T-helper 17 cell (primary cell): ENCODE measurements around the gene LBP. TPM values are rescaled to one million over a fixed set of nuclear protein-coding genes. Genes with fewer than 3 reads are reported as not detected.
"Not testable (repeated sequence)": the region's sequence is repeated elsewhere in the genome, so short reads cannot be mapped to it uniquely, and the experiment has no call there.

Source experiments
- ATAC-seq: fragments of 150-1000 bp; cut with Tn5 transposase; 2 replicates; pipeline ENCODE4 v1.10.0; 2021; ENCODE audit warnings: mild to moderate bottlenecking, moderate library complexity
- DNase-seq, 3 donors: peaks; one replicate each; pipeline versions ENCODE4 v3.0.0 to v3.0.0-alpha.2; 2020 to 2021
- H3K9me3 ChIP-seq: one replicate; pipeline ENCODE4 v1.7.0; 2013; ENCODE audit warnings: low read length, mild to moderate bottlenecking; ENCODE audit not compliant: control insufficient read depth, poor library complexity, severe bottlenecking
- H3K27ac Mint-ChIP-seq: one replicate; pipeline ENCODE4 v1.8.0; 2022; ENCODE audit warnings: mild to moderate bottlenecking, moderate library complexity, mixed read lengths
- H3K27me3 Mint-ChIP-seq: one replicate; pipeline ENCODE4 v1.8.0; 2022; ENCODE audit warnings: mixed read lengths
- H3K36me3 Mint-ChIP-seq: one replicate; pipeline ENCODE4 v1.8.0; 2022; ENCODE audit warnings: low read depth, mixed read lengths
- H3K4me1 Mint-ChIP-seq: one replicate; pipeline ENCODE4 v1.8.0; 2022; ENCODE audit warnings: mild to moderate bottlenecking, mixed read lengths
- H3K4me3 Mint-ChIP-seq: one replicate; pipeline ENCODE4 v1.8.0; 2022; ENCODE audit warnings: mild to moderate bottlenecking, moderate library complexity, mixed read lengths
- total RNA-seq, 4 donors: library from RNA in 2 of 4; stranded (reverse) in 2 of 4; gene quantifications; one replicate each; pipeline ENCODE4 v1.2.3 and lab custom pipeline; 2022 to 2026

LBP gene
- total RNA-seq, 2 donors from 2014 or later: not detected

GRCh38 chr20:38369389-38369788 lies 23.1 kb downstream of the LBP start:
- Mint-ChIP-seq H3K36me3 (no peaks in the 10 kb centered on the region), H3K4me1 (no peaks in the 10 kb centered on the region), H3K4me3 (no peak overlapping the region), H3K27ac (no peak overlapping the region), H3K27me3 (peaks cover 10% of the 10 kb centered on the region)
- ATAC-seq: peak; percentile 25
- no peak for DNase-seq
- no peaks in the 10 kb centered on the region for H3K9me3 ChIP-seq

GRCh38 chr20:38372806-38373205 lies 26.5 kb downstream of the LBP start:
- Mint-ChIP-seq H3K36me3 (no peaks in the 10 kb centered on the region), H3K4me1 (no peaks in the 10 kb centered on the region), H3K27ac (no peak overlapping the region), H3K4me3 (no peak overlapping the region), H3K27me3 (peaks cover 15% of the 10 kb centered on the region)
- no peaks in the 10 kb centered on the region for H3K9me3 ChIP-seq
- DNase-seq (no peak), ATAC-seq (no peak)

GRCh38 chr20:38373231-38373867 lies 27.1 kb downstream of the LBP start:
- no peaks in the 10 kb centered on the region for H3K9me3 ChIP-seq
- Mint-ChIP-seq H3K4me1 (no peaks in the 10 kb centered on the region), H3K36me3 (no peaks in the 10 kb centered on the region), H3K4me3 (no peak overlapping the region), H3K27ac (no peak overlapping the region), H3K27me3 (peaks cover 15% of the 10 kb centered on the region)
- DNase-seq (no peak), ATAC-seq (no peak)

- no peak for ATAC-seq
- no peak overlapping the region for H3K27ac Mint-ChIP-seq
- H3K4me1 Mint-ChIP-seq: no peaks in the 10 kb centered on the region
Measured at GRCh38 chr20:38373898-38374297, 27.6 kb downstream of the LBP start.

GRCh38 chr20:38377039-38377685 lies 30.9 kb downstream of the LBP start:
- Mint-ChIP-seq H3K4me1 (no peaks in the 10 kb centered on the region), H3K4me3 (no peak overlapping the region), H3K27ac (no peak overlapping the region), H3K27me3 (peaks cover 29% of the 10 kb centered on the region), H3K36me3 (no peaks in the 10 kb centered on the region)
- ATAC-seq (no peak), DNase-seq (no peak)
- H3K9me3 ChIP-seq: no peaks in the 10 kb centered on the region

More at GRCh38 chr20:38373898-38374297, 27.6 kb downstream of the LBP start:
- H3K9me3 ChIP-seq: no peaks in the 10 kb centered on the region
- H3K36me3 Mint-ChIP-seq: no peaks in the 10 kb centered on the region
- H3K4me3 Mint-ChIP-seq: no peak overlapping the region
- DNase-seq: no peak
- H3K27me3 Mint-ChIP-seq: peaks cover 15% of the 10 kb centered on the region

GRCh38 chr20:38377838-38378237 lies 31.6 kb downstream of the LBP start:
- H3K9me3 ChIP-seq, H3K4me3 Mint-ChIP-seq, DNase-seq, ATAC-seq, H3K36me3 Mint-ChIP-seq, H3K4me1 Mint-ChIP-seq, H3K27ac Mint-ChIP-seq: not testable (repeated sequence)
- H3K27me3 Mint-ChIP-seq: peaks cover 32% of the 10 kb centered on the region

- ATAC-seq (no peak), DNase-seq (no peak)
- no peak overlapping the region for H3K4me3 Mint-ChIP-seq
- peaks cover 54% of the 10 kb centered on the region for H3K27me3 Mint-ChIP-seq
- H3K27ac Mint-ChIP-seq: no peak overlapping the region
- no peaks in the 10 kb centered on the region for H3K36me3 Mint-ChIP-seq
- no peaks in the 10 kb centered on the region for H3K4me1 Mint-ChIP-seq
- H3K9me3 ChIP-seq: no peaks in the 10 kb centered on the region
Measured at GRCh38 chr20:38383147-38383546, 36.9 kb downstream of the LBP start.

- Mint-ChIP-seq H3K36me3 (no peaks in the 10 kb centered on the region), H3K27ac (no peak overlapping the region), H3K4me1 (no peaks in the 10 kb centered on the region), H3K27me3 (peaks cover 49% of the 10 kb centered on the region), H3K4me3 (no peak overlapping the region)
- ATAC-seq (no peak), DNase-seq (no peak)
- no peaks in the 10 kb centered on the region for H3K9me3 ChIP-seq
Measured at GRCh38 chr20:38386004-38386403, 39.7 kb downstream of the LBP start.

- Mint-ChIP-seq H3K27me3 (peaks cover 41% of the 10 kb centered on the region), H3K4me1 (no peaks in the 10 kb centered on the region), H3K36me3 (no peaks in the 10 kb centered on the region), H3K27ac (no peak overlapping the region), H3K4me3 (no peak overlapping the region)
- ATAC-seq: no peak
- no peak for DNase-seq
- H3K9me3 ChIP-seq: no peaks in the 10 kb centered on the region
Measured at GRCh38 chr20:38386851-38387250, 40.6 kb downstream of the LBP start.

GRCh38 chr20:38387953-38388352 lies 41.7 kb downstream of the LBP start:
- ATAC-seq (no peak), DNase-seq (no peak)
- Mint-ChIP-seq H3K27ac (no peak overlapping the region), H3K4me3 (no peak overlapping the region), H3K4me1 (no peaks in the 10 kb centered on the region), H3K36me3 (no peaks in the 10 kb centered on the region), H3K27me3 (peaks cover 30% of the 10 kb centered on the region)
- no peaks in the 10 kb centered on the region for H3K9me3 ChIP-seq

GRCh38 chr20:38392356-38392755 lies 46.1 kb downstream of the LBP start:
- ATAC-seq: no peak

GRCh38 chr20:38393259-38393658 lies 47.0 kb downstream of the LBP start:
- no peak for DNase-seq
- Mint-ChIP-seq H3K4me3 (no peak overlapping the region), H3K4me1 (no peaks in the 10 kb centered on the region), H3K36me3 (no peaks in the 10 kb centered on the region), H3K27me3 (peaks cover 11% of the 10 kb centered on the region), H3K27ac (no peak overlapping the region)
- no peaks in the 10 kb centered on the region for H3K9me3 ChIP-seq
- ATAC-seq: no peak

More at GRCh38 chr20:38392356-38392755, 46.1 kb downstream of the LBP start:
- DNase-seq: no peak
- Mint-ChIP-seq H3K4me3 (no peak overlapping the region), H3K27me3 (peaks cover 11% of the 10 kb centered on the region), H3K36me3 (no peaks in the 10 kb centered on the region), H3K4me1 (no peaks in the 10 kb centered on the region), H3K27ac (no peak overlapping the region)
- no peaks in the 10 kb centered on the region for H3K9me3 ChIP-seq

GRCh38 chr20:38395165-38395564 lies 48.9 kb downstream of the LBP start:
- peaks cover 6% of the 10 kb centered on the region for H3K27me3 Mint-ChIP-seq
- DNase-seq: no peak
- ATAC-seq: no peak
- H3K27ac Mint-ChIP-seq: no peak overlapping the region
- H3K36me3 Mint-ChIP-seq: no peaks in the 10 kb centered on the region
- H3K9me3 ChIP-seq: no peaks in the 10 kb centered on the region
- H3K4me1 Mint-ChIP-seq: no peaks in the 10 kb centered on the region
- H3K4me3 Mint-ChIP-seq: no peak overlapping the region
